Psoas muscle (tissue), 8 donors: ENCODE data around the gene C10orf105. TPM values are rescaled to one million over a fixed set of nuclear protein-coding genes. Genes with fewer than 3 reads are reported as not detected.

Experiments used
- ATAC-seq, 4 donors: fragments of 200-7000 bp; cut with Tn5 transposase; one replicate each; pipeline ENCODE4 v1.9.1; 2020; ENCODE audit warnings: moderate library complexity in 3 of 4, mild to moderate bottlenecking in 2 of 4
- DNase-seq, 2 donors: peaks; one replicate each; pipeline ENCODE4 v3.0.0-alpha.2; 2020
- H3K27ac ChIP-seq: fragments of 200-600 bp; one replicate; pipeline ENCODE4 v1.8.0; 2022
- H3K27me3 ChIP-seq, 3 donors: fragments of 200-600 bp in 1 of 3; one replicate each; pipeline versions ENCODE4 v1.6.1 to v1.8.0; 2013 to 2022; ENCODE audit warnings: low read length in 2 of 3, mild to moderate bottlenecking in 2 of 3, moderate library complexity in 1 of 3; ENCODE audit not compliant: insufficient read depth in 3 of 3
- H3K36me3 ChIP-seq, 2 donors: fragments of 200-600 bp in 1 of 2; one replicate each; pipeline versions ENCODE4 v1.6.1 to v1.8.0; 2013 to 2022; ENCODE audit warnings: low read depth in 1 of 2, mild to moderate bottlenecking in 1 of 2, moderate library complexity in 1 of 2; ENCODE audit not compliant: insufficient read depth in 1 of 2
- H3K4me1 ChIP-seq: fragments of 200-600 bp; one replicate; pipeline ENCODE4 v1.8.0; 2022
- H3K4me3 ChIP-seq: fragments of 200-600 bp; one replicate; pipeline ENCODE4 v1.8.0; 2022; ENCODE audit warnings: mild to moderate bottlenecking
- H3K9me3 ChIP-seq: fragments of 200-600 bp; one replicate; pipeline ENCODE4 v1.8.0; 2022
- CTCF ChIP-seq: fragments of 200-600 bp; IDR thresholded peaks from one replicate; pipeline ENCODE4 v1.8.0; 2022; ENCODE audit warnings: antibody characterized with exemption
- whole genome bisulfite sequencing, 3 donors: extraction: QIAGEN DNeasy Blood & Tissue Kit; methylation state at CpG; one replicate each; pipeline versions ENCODE4 v1.1.6 to v1.1.7; 2013; 5-methylcytosine and 5-hydroxymethylcytosine counted together
- intact Hi-C, 2 donors: fragments of 100-400 bp; cut with DNase I; formaldehyde crosslinking; loops; one replicate each; pipeline versions ENCODE4 v1.11.0 to v1.14.2; 2022
- polyA plus RNA-seq, 3 donors: library from polyadenylated mRNA; stranded (reverse); fragments of 200-250 nt; gene quantifications; one replicate each; pipeline ENCODE4 v1.2.3, GENCODE V29; 2013
- total RNA-seq, 4 donors: library from RNA; stranded (reverse); fragmentation: NEBNext Ultra II Directional in 2 of 4; extraction: Animal tissue kit (Norgen Biotek cat#: 25700) in 2 of 4; gene quantifications; one replicate each; pipeline versions ENCODE4 v1.2.1 to v1.2.4, GENCODE V29; 2021 to 2023
- donor health status: healthy with polysubstance abuse.
- donor health status: DM: no; HTN: no; CAD: no; lungs with moderate emphysema.
- donor health status: Bipolar disorder and iron deficiency.
- donor health status: healthy.
- donor health status: DM: yes; HTN: yes; CAD: no.
- donor health status: DM: no; HTN: no; CAD: no.
- donor health status: DM: no; HTN: no; CAD: no.
- donor health status: DM: yes; HTN: yes; CAD: no.

The C10orf105 gene
- total and polyA plus RNA-seq, 7 donors = 0.01 to 0.03 (median 0.03) TPM; not detected in 4

GRCh38 chr10:71714031-71714410, 5.6 kb downstream of the C10orf105 start:
- Histone ChIP-seq H3K9me3 (no peaks in the 10 kb centered on the region), H3K4me3 (no peak overlapping the region), H3K36me3 (no peaks in the 10 kb centered on the region), H3K27ac (peak overlapping the region; percentile 65), H3K27me3 (no peaks in the 10 kb centered on the region), H3K4me1 (peaks cover 20% of the 10 kb centered on the region)
- DNase-seq (no peak), ATAC-seq (no peak)
- intact Hi-C loops = loop anchor here in 1 of 2 donors (5.0 kb wide), 1 partner anchor 322 kb away; no protein-coding TSS in a partner anchor
- 73 to 81% (median 80%) methylated on average over 4 of the region's 4 CpGs for WGBS, 3 donors
- no peak for TF ChIP-seq CTCF

GRCh38 chr10:71713135-71714030, 6.2 kb downstream of the C10orf105 start:
- intact Hi-C loops = loop anchor here in 1 of 2 donors (5.0 kb wide), 1 partner anchor 321 kb away; no protein-coding TSS in a partner anchor
- Histone ChIP-seq H3K27me3 (no peaks in the 10 kb centered on the region), H3K9me3 (no peaks in the 10 kb centered on the region), H3K27ac (peak overlapping the region; percentile 65), H3K4me1 (peaks cover 20% of the 10 kb centered on the region), H3K36me3 (no peaks in the 10 kb centered on the region), H3K4me3 (no peak overlapping the region)
- DNase-seq = peak; percentile 88 to 89
- peak; percentile 34 to 80 (median 66) for ATAC-seq
- WGBS, 3 donors = 30 to 44% (median 42%) methylated on average over 10 to 12 of the region's 12 CpGs
- no peak for TF ChIP-seq CTCF

GRCh38 chr10:71712572-71713134, 6.9 kb downstream of the C10orf105 start:
- peaks cover 20% of the 10 kb centered on the region for H3K4me1 ChIP-seq
- TF ChIP-seq CTCF = no peak
- no peaks in the 10 kb centered on the region for H3K9me3 ChIP-seq
- no peak for DNase-seq
- 63 to 67% (median 66%) methylated on average over 17 of the region's 17 CpGs for WGBS, 3 donors
- intact Hi-C loops = loop anchor here in 1 of 2 donors (5.0 kb wide), 1 partner anchor 320 kb away; no protein-coding TSS in a partner anchor
- H3K27ac ChIP-seq = peak overlapping the region; percentile 65
- peak in 1 of 4 donors; percentile 13 for ATAC-seq
- no peaks in the 10 kb centered on the region for H3K36me3 ChIP-seq
- H3K27me3 ChIP-seq = no peaks in the 10 kb centered on the region
- no peak overlapping the region for H3K4me3 ChIP-seq

- Histone ChIP-seq H3K27me3 (no peaks in the 10 kb centered on the region), H3K36me3 (no peaks in the 10 kb centered on the region), H3K9me3 (no peaks in the 10 kb centered on the region), H3K4me3 (no peak overlapping the region), H3K27ac (peak overlapping the region; percentile 65), H3K4me1 (peaks cover 20% of the 10 kb centered on the region)
- intact Hi-C loops = loop anchor here in 1 of 2 donors (5.0 kb wide), 1 partner anchor 320 kb away; no protein-coding TSS in a partner anchor
- no peak for ATAC-seq
- WGBS, 3 donors = 88 to 94% (median 91%) methylated on average over 2 of the region's 2 CpGs
- no peak for TF ChIP-seq CTCF
- DNase-seq = peak in 1 of 2 donors; percentile 32
Measured at GRCh38 chr10:71712170-71712569, 7.4 kb downstream of the C10orf105 start.
